Measurements from ENCODE around the gene VSTM4.

The VSTM4 gene

GRCh38 chr10:49072166-49072885 lies 43.0 kb downstream of the VSTM4 start:
- no peak for TF ChIP-seq POLR2A (IDR thresholded peaks at IDR 0.05; ENCODE audit: low read depth, low read length)
- no peak for DNase-seq (ENCODE audit: insufficient read length, low spot score)
- FAIRE-seq = no peak

- DNase-seq (ENCODE audit: insufficient read length, low spot score) = no peak
- FAIRE-seq = no peak
- TF ChIP-seq POLR2A (IDR thresholded peaks at IDR 0.05; ENCODE audit: low read depth, low read length) = no peak
These were observed 44.1 kb downstream of the VSTM4 start for GRCh38 chr10:49071160-49071761.

GRCh38 chr10:49070701-49071100 lies 44.6 kb downstream of the VSTM4 start:
- DNase-seq (ENCODE audit: insufficient read length, low spot score) = no peak
- TF ChIP-seq POLR2A (IDR thresholded peaks at IDR 0.05; ENCODE audit: low read depth, low read length) = no peak
- FAIRE-seq = no peak

- FAIRE-seq (no peak), DNase-seq (ENCODE audit: insufficient read length, low spot score) (no peak)
These were observed 46.6 kb downstream of the VSTM4 start for GRCh38 chr10:49068672-49069217.

GRCh38 chr10:49068209-49068608 lies 47.1 kb downstream of the VSTM4 start:
- FAIRE-seq (no peak), DNase-seq (ENCODE audit: insufficient read length, low spot score) (no peak)
- no peak for TF ChIP-seq POLR2A (IDR thresholded peaks at IDR 0.05; ENCODE audit: low read depth, low read length)

More at GRCh38 chr10:49068672-49069217, 46.6 kb downstream of the VSTM4 start:
- no peak for TF ChIP-seq POLR2A (IDR thresholded peaks at IDR 0.05; ENCODE audit: low read depth, low read length)

GRCh38 chr10:49066944-49067730 lies 48.2 kb downstream of the VSTM4 start:
- DNase-seq (ENCODE audit: insufficient read length, low spot score) = no peak
- no peak for TF ChIP-seq POLR2A (IDR thresholded peaks at IDR 0.05; ENCODE audit: low read depth, low read length)
- no peak for FAIRE-seq

- DNase-seq (ENCODE audit: insufficient read length, low spot score) (no peak), FAIRE-seq (no peak)
- TF ChIP-seq POLR2A (IDR thresholded peaks at IDR 0.05; ENCODE audit: low read depth, low read length) = no peak
These were observed 53.1 kb downstream of the VSTM4 start for GRCh38 chr10:49062229-49062628.

GRCh38 chr10:49061667-49062066 lies 53.7 kb downstream of the VSTM4 start:
- no peak for DNase-seq (ENCODE audit: insufficient read length, low spot score)
- TF ChIP-seq POLR2A (IDR thresholded peaks at IDR 0.05; ENCODE audit: low read depth, low read length) = no peak
- FAIRE-seq = no peak

GRCh38 chr10:49058463-49059255 lies 56.7 kb downstream of the VSTM4 start:
- TF ChIP-seq POLR2A (IDR thresholded peaks at IDR 0.05; ENCODE audit: low read depth, low read length) = no peak

GRCh38 chr10:49057231-49057880 lies 58.0 kb downstream of the VSTM4 start:
- no peak for DNase-seq (ENCODE audit: insufficient read length, low spot score)
- no peak for FAIRE-seq
- no peak for TF ChIP-seq POLR2A (IDR thresholded peaks at IDR 0.05; ENCODE audit: low read depth, low read length)

More at GRCh38 chr10:49058463-49059255, 56.7 kb downstream of the VSTM4 start:
- FAIRE-seq (no peak), DNase-seq (ENCODE audit: insufficient read length, low spot score) (no peak)

- no peak for TF ChIP-seq POLR2A (IDR thresholded peaks at IDR 0.05; ENCODE audit: low read depth, low read length)
- DNase-seq (ENCODE audit: insufficient read length, low spot score) (no peak), FAIRE-seq (no peak)
These were observed 59.0 kb downstream of the VSTM4 start for GRCh38 chr10:49056356-49056755.

- FAIRE-seq (no peak), DNase-seq (ENCODE audit: insufficient read length, low spot score) (no peak)
- TF ChIP-seq POLR2A (IDR thresholded peaks at IDR 0.05; ENCODE audit: low read depth, low read length) = no peak
These were observed 60.0 kb downstream of the VSTM4 start for GRCh38 chr10:49055221-49055849.

Data from H54 (cell line).